Femur (tissue), 1 donor: Measurements from ENCODE around the gene IL17B.

Experiments used
- DNase-seq: peaks from one replicate; pipeline ENCODE4 v3.0.0-alpha.2; 2017

The IL17B gene

DNA sequence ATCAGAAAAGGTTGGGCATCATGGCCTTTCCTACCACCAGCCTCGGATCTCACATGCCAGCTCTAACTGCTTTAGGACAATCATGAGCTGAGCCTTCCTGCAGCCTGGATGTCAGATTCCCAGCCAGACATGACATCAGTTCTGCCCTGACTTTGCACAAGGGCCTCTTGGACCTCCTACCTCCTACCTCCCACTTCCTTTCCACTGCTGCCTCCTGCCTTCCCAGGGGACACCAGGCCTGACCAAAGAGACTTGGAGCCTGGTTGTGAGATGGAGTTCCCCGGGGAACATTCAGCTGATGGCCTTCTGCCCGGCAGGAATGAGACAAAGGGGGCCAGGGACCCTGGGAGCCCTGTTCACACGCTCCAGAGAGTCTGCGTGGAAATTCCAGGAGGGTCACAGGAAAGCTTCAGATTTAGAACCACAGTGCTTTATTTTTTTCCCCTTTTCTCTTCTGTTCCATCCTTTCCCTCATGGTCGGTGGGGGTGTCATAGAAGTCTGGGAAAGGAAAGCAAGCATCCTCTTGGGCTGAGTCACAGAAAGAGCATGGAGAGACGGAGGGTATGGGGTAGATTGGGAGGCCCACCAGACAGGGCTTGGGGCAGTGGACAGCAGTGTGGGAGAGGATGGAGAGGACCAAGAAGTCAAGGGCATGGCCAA, 35.4 kb upstream of the IL17B start:
- DNase-seq = no peak

DNA sequence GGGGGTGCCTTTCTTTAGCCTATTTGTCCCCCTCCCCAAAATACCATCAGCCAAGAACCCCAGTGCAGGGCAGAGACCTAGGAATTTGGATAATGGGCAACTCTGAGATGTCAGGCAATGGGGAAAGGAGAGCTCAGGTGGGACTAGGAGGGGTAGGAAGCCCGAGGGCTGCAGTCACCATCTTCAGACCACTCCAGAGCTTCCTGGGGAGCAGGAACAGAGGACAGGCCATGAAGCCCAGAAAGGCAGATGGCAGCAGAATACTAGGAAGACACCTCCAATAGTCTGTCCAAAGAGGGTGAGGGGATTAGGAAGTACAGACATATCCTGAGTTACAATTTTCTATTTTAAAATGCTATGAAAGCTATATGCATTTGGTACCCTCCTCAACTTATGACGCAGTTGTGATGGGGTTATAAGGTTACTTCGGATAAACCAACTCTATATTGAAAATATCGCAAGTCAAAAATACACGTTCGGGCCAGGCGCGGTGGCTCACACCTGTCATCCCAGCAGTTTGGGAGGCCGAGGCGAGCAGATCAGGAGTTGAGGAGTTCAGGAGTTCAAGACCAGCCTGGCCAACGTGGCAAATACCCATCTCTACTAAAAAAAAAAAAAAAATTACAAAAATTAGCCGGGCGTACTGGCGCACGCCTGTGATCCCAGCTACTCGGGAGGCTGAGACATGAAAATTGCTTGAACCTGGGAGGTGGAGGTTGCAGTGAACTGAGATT, 34.6 kb upstream of the IL17B start:
- no peak for DNase-seq

GRCh38 chr5:149412783-149413476, 33.8 kb upstream of the IL17B start:
- DNase-seq = no peak

- no peak for DNase-seq
Measured at GRCh38 chr5:149411738-149412519, 32.8 kb upstream of the IL17B start.

DNA sequence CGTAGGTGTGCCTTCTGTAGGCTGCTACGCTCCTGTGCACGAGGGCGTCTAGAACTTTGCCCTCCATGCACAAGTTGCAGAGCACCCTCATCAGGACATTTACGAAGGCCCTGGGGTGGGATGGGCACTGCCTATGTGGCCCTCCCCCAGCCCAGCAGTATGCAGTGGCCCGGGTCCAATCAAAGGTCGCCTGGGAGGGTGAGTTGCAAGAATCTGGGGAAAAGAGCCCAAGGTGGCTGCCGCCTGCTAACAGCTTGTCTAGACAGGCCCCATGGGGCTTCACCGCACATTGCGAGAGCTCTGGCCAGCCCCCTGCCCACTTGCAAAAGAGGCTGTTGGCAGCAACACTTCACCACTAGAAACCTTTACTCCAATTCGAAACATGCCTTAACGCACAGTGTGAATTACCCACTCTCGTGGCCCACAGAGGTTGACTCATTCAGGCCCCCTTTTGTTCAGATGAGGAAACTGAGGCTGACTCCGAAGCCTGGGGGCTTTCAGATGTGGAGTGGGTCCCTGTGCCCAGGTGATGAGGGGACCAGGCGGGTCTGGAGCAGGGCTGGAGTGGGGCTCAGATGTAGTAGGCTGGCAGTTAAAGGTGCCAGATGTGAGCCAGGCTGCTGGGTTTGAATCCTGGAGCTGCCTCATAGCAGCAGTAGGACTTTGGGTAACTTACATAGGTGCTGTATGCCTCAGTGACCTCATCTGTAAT, 31.8 kb upstream of the IL17B start:
- DNase-seq = no peak

- no peak for DNase-seq
Measured at GRCh38 chr5:149410071-149410470, 31.0 kb upstream of the IL17B start.

DNA sequence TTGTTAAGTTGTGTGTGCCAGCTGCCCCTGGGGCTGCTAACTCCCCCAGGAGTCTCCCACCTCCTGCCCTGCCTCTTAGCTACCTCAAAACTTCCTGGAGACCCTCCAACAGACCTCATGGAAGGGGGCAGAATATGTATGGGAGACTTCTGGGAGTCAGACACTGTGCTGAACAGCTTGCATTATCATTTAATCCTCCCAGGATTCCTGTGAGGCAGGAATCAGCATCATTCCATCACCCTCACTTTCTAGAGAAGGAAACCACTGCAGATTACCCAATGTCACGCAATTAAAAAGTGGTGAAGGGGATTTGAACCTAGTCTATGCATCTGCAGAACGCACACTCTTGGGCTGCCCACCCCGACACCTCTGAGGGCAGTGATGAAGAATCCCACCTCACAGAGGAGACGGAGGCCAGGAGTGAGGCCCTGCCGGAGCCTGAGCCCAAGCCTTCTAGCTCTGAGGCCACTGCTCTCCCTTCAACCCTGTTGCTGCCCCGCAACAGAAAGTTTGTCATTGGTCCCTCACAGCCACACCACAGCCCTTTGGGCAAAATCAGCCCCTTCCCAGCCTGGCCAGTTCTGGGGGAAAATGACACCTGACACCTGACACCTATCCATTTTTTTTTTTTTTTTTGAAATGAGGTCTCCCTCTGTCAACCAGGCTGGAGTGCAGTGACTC, 30.3 kb upstream of the IL17B start:
- DNase-seq = no peak

- no peak for DNase-seq
Measured at GRCh38 chr5:149408252-149409099, 29.4 kb upstream of the IL17B start.

GRCh38 chr5:149407323-149408251, 28.5 kb upstream of the IL17B start:
- DNase-seq = no peak

DNA sequence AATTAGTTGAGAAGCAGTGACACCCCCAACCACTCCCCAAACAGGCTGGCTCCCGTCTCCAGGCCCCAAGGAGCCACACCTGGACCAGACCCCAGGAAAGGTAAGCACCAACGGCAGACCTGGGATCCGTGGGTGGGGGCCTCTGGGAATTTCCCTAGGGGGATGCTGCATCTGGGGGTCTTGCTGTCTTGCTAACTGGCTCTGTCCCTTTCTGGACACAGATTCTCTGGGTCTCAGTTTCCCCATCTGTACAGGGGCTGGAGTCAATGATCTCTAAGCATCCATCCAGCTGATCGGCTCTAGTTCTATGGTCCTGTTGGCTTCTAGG, 27.9 kb upstream of the IL17B start:
- no peak for DNase-seq

- peak; percentile 84 for DNase-seq
Measured at GRCh38 chr5:149406203-149406978, 27.3 kb upstream of the IL17B start.

- no peak for DNase-seq
Measured at GRCh38 chr5:149405550-149406202, 26.6 kb upstream of the IL17B start.

DNA sequence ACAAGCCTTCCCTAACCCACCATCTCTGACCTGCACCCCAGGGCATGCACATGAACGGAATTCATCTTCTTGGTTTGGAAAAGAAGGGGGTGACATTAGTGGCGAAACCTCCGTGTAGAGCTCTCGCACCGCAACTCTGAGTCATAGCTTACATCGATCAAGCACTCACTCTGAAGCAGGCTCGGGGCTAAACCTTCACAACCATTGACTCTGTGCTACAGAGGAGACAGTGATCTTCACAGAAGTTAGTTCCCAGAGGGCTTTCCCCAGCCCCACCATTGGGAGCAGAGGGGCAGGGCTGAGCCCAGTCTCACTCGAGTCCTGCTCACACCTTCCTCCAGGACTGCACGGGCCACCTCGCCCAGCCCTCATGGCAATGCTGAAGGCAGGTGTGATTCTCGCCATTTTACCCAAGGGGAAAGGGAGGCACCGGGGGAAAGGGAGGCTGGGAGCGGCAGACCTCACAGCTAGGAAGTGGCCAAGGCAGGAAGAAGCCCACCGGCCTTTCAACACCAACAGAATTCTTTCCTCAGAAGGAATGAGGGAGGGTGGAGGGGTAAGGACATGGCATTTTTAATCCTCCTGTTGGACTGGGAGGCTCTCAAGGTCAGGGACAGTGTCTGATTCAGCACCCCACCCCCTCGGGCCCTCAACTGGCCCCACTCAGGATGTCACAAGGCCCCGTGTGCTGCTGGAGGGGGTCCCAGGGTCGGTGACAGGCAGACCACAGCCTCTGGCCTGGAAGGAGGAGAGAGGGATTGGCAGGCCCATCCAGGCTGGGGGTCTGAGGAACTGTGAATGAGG, 25.9 kb upstream of the IL17B start:
- DNase-seq = no peak

- DNase-seq = no peak
Measured at GRCh38 chr5:149403923-149404745, 25.0 kb upstream of the IL17B start.

DNA sequence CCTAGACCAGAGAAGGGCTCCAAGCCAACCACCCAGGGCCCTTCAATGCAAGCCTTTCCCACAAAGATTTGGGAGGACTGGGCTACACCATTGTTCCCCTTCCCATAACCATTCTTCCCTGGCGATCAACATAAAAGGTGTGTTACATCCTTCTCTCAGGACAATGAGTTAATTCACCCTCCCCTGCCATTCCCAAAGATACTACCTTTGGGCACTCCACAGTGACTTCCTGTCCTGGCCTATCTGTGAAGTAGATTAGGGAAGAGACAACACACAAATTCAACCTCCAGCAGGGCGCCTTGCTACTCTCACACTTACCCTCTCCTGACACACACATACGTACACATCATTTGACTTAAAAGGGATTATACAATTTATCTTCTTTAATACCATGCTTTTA, 23.2 kb upstream of the IL17B start:
- DNase-seq = no peak

GRCh38 chr5:149401051-149401450, 22.0 kb upstream of the IL17B start:
- DNase-seq = no peak

DNA sequence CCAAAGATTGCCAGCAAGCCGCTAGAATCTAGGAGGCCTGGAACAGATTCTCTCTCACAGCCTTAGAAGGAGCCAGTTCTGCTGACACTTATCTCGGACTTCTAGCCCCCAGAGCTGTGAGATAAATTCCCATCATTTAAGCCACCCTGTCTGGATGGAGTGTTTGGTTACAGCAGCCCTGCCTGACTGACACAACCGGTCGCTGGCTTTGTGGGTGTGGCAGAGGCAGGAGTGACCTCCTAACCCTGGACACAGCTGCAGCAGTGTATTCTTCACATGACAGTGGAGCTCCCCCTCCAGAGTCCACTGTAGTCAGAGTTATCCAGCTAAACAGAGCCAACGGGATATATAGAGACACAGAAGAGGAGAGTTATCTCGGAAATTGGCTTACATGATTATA, 21.2 kb upstream of the IL17B start:
- DNase-seq = peak; percentile 63
